ENCODE results near the gene MT4. TPM values are rescaled to one million over a fixed set of nuclear protein-coding genes. Genes with fewer than 3 reads are reported as not detected.

MT4 gene
- total RNA-seq, 4 donors from 2014 or later: 46.1 to 1,445 (median 937) TPM; not detected in 1

DNA sequence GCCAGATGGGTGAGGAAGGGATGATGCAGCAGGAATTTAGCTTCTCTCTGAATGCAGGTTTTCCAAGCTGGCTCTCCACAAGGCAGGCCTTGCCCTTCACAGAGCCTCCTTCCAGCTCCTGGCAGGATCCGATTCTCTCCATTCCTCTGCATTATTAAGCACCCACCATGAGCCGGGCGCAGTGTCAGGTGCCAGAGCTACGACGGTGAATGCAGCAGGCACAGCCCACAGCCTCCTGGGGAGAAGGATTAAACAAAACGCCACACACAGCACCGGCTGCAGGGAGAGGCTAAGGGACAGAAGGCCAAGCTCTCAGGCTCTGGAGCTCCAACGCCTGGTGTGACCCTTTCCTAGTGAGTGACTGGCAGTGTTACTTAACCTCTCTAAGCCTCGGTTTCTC lies 36.5 kb downstream of the MT4 start:
- DNase-seq (ENCODE audit: low spot score in 2 of 2): peak in 1 of 2 donors; percentile 82
- intact Hi-C loops (cut with DNase I; ENCODE audit: low total_unique reads): loop anchor here (10.0 kb wide), 2 partner anchors 83 to 87 kb away; partner anchors contain the start of gene MT1X
- 75 to 80% methylated on average over 9 of the region's 9 CpGs for WGBS, 2 donors
- TF ChIP-seq, protein P1, sequence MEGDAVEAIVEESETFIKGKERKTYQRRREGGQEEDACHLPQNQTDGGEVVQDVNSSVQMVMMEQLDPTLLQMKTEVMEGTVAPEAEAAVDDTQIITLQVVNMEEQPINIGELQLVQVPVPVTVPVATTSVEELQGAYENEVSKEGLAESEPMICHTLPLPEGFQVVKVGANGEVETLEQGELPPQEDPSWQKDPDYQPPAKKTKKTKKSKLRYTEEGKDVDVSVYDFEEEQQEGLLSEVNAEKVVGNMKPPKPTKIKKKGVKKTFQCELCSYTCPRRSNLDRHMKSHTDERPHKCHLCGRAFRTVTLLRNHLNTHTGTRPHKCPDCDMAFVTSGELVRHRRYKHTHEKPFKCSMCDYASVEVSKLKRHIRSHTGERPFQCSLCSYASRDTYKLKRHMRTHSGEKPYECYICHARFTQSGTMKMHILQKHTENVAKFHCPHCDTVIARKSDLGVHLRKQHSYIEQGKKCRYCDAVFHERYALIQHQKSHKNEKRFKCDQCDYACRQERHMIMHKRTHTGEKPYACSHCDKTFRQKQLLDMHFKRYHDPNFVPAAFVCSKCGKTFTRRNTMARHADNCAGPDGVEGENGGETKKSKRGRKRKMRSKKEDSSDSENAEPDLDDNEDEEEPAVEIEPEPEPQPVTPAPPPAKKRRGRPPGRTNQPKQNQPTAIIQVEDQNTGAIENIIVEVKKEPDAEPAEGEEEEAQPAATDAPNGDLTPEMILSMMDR (IDR thresholded peaks at IDR 0.05): no peak
- no peak for TF ChIP-seq POLR2A (IDR thresholded peaks at IDR 0.05)
- no peak overlapping the region for H3K4me3 ChIP-seq (ENCODE audit: low read depth, poor library complexity, severe bottlenecking)

DNA sequence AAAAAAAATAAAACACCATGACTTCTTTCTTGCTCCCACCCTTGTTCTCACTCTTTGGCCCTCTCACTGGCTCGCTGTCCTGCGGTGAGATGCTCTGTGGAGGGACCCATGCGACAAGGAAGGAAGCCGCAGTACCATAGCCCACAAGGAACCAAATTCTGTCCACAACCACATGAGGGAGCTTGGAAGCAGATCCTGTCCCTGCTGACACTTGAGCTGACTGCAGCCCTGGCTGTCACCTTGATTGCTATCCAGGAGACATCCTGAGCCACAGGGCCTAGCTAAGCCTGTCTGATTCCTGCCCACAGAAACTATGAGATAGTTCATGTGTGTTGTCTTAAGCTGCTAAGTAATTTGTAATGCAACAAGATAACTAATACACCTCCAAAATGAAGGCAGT lies 38.7 kb downstream of the MT4 start:
- intact Hi-C loops (cut with DNase I; ENCODE audit: low total_unique reads): loop anchor here (10.0 kb wide), 2 partner anchors 81 to 89 kb away; partner anchors contain the start of gene MT1X
- peak in 1 of 2 donors; percentile 37 for DNase-seq (ENCODE audit: low spot score in 2 of 2)
- TF ChIP-seq, protein P1 (IDR thresholded peaks at IDR 0.05): no peak
- no peak for TF ChIP-seq POLR2A (IDR thresholded peaks at IDR 0.05)
- WGBS, 2 donors: 66 to 67% methylated on average over 4 of the region's 4 CpGs
- no peak overlapping the region for H3K4me3 ChIP-seq (ENCODE audit: low read depth, poor library complexity, severe bottlenecking)

GRCh38 chr16:56604966-56605365 lies 40.1 kb downstream of the MT4 start:
- H3K4me3 ChIP-seq (ENCODE audit: low read depth, poor library complexity, severe bottlenecking): no peak overlapping the region
- WGBS, 2 donors: 82 to 83% methylated on average over 4 of the region's 4 CpGs
- DNase-seq (ENCODE audit: low spot score in 2 of 2): peak in 1 of 2 donors; percentile 84
- no peak for TF ChIP-seq POLR2A (IDR thresholded peaks at IDR 0.05)
- TF ChIP-seq, protein P1 (IDR thresholded peaks at IDR 0.05): no peak
- intact Hi-C loops (cut with DNase I; ENCODE audit: low total_unique reads): loop anchor here (10.0 kb wide), 2 partner anchors 80 to 90 kb away; partner anchors contain the start of gene MT1X

GRCh38 chr16:56605475-56605874 lies 40.6 kb downstream of the MT4 start:
- intact Hi-C loops (cut with DNase I; ENCODE audit: low total_unique reads): loop anchor here (10.0 kb wide), 2 partner anchors 79 to 91 kb away; partner anchors contain the start of gene MT1X

DNA sequence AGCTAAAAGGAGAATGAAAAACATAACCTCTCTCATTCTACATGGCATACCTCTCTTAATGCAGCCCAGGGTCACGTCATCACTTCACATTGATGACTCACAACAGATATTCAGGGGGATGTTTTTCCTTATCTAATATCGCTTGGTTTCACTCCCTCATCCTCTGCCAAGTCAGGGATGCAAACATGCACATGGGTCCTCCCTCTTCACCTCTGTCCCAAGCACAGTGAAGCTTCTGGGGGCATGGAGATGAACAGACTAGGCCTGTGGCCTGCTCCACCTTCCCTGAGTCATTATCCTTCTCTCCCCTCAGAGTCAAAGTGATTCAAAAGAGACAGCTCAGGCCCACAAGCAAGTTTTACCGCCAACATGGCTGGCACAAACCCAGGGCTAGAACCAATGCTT lies 41.2 kb downstream of the MT4 start:
- WGBS, 2 donors: 29 to 31% methylated on average over 3 of the region's 3 CpGs
- DNase-seq (ENCODE audit: low spot score in 2 of 2): no peak
- TF ChIP-seq, protein P1 (IDR thresholded peaks at IDR 0.05): no peak
- intact Hi-C loops (cut with DNase I; ENCODE audit: low total_unique reads): loop anchor here (10.0 kb wide), 2 partner anchors 79 to 91 kb away; partner anchors contain the start of gene MT1X
- H3K4me3 ChIP-seq (ENCODE audit: low read depth, poor library complexity, severe bottlenecking): no peak overlapping the region

More at GRCh38 chr16:56605475-56605874, 40.6 kb downstream of the MT4 start:
- 43 to 62% methylated on average over 1 of the region's 1 CpG for WGBS, 2 donors
- no peak for TF ChIP-seq POLR2A (IDR thresholded peaks at IDR 0.05)
- TF ChIP-seq, protein P1 (IDR thresholded peaks at IDR 0.05): no peak
- no peak overlapping the region for H3K4me3 ChIP-seq (ENCODE audit: low read depth, poor library complexity, severe bottlenecking)
- DNase-seq (ENCODE audit: low spot score in 2 of 2): peak in 1 of 2 donors; percentile 37
